Body of pancreas (tissue), 4 donors: Measurements from ENCODE around the gene NEGR1.

Experiments used
- POLR2A ChIP-seq, 3 donors: fragments of 450-650 bp; IDR thresholded peaks; one replicate each; pipeline ENCODE4 v1.6.1; 2016; ENCODE audit warnings: antibody characterized with exemption in 3 of 3, mild to moderate bottlenecking in 2 of 3
- TF ChIP-seq, protein P1 (sequence below), 7 experiments: fragments of 450-650 bp in 4 of 7; fragments of 200-600 bp in 3 of 7; sonication (generic) in 3 of 7; IDR thresholded peaks; one replicate each; pipeline ENCODE4 v1.5.1; 2016 to 2019; ENCODE audit warnings: antibody characterized with exemption in 7 of 7

DNA sequence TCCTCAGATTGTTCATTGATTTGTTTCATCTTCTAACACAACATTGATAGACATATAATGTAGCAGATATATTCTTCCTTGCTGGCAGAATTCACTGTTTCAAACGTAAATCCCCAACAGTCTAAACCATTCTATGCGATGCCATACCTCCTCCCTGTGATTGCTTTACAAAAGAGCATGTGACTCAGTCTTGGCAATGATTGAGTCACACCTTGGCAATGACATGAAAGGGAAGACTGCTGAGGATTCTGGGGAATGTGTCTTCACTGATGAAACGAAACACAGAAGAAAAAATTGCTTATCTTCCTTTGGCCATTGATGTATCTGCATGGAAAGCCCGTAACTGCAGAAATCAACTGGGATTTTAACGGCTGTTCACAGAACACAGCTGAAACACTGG is 791.9 kb downstream of the NEGR1 start:
- TF ChIP-seq, protein P1, sequence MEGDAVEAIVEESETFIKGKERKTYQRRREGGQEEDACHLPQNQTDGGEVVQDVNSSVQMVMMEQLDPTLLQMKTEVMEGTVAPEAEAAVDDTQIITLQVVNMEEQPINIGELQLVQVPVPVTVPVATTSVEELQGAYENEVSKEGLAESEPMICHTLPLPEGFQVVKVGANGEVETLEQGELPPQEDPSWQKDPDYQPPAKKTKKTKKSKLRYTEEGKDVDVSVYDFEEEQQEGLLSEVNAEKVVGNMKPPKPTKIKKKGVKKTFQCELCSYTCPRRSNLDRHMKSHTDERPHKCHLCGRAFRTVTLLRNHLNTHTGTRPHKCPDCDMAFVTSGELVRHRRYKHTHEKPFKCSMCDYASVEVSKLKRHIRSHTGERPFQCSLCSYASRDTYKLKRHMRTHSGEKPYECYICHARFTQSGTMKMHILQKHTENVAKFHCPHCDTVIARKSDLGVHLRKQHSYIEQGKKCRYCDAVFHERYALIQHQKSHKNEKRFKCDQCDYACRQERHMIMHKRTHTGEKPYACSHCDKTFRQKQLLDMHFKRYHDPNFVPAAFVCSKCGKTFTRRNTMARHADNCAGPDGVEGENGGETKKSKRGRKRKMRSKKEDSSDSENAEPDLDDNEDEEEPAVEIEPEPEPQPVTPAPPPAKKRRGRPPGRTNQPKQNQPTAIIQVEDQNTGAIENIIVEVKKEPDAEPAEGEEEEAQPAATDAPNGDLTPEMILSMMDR (IDR thresholded peaks at IDR 0.05), result no peak
- TF ChIP-seq POLR2A (IDR thresholded peaks at IDR 0.05), result no peak
